Ammon's horn (tissue), 1 donor: ENCODE results near the gene MTG1.

Experiments
- DNase-seq: peaks from one replicate; pipeline ENCODE4 v3.0.0-alpha.2; 2016; ENCODE audit warnings: low spot score

Gene MTG1

DNA sequence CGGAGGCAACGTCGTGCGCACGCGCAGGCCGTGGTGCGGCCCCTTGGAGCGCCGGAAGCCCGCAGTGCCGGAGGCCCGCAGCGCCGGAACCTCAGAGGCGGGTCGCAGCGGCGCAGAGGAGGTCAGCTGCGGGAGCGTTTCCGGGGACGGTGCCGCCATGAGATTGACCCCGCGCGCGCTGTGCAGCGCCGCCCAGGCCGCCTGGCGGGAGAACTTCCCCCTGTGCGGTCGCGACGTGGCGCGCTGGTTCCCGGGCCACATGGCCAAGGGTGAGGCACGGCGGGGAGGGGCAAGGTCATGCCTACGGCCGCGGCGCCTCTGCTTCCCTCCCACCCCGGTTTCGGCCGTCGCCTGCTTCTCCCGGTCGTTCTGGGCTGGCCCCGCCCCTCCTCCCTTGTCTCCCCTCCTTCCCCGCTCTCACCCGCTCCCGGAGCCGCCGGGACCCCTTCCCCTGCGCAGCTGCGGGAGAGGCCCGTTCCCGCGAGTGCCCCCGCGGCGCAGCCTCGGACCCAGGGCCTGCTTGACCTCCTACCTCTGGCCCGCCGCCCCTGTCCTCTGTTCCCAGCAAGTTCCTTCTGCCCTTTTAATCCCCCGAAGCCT is at the start of gene MTG1:
TSS of gene MTG1 (plus strand) at position 94 of the 600 bp plus-strand sequence. CDS start at position 158, 64 bp downstream.
- DNase-seq: peak; percentile 93

DNA sequence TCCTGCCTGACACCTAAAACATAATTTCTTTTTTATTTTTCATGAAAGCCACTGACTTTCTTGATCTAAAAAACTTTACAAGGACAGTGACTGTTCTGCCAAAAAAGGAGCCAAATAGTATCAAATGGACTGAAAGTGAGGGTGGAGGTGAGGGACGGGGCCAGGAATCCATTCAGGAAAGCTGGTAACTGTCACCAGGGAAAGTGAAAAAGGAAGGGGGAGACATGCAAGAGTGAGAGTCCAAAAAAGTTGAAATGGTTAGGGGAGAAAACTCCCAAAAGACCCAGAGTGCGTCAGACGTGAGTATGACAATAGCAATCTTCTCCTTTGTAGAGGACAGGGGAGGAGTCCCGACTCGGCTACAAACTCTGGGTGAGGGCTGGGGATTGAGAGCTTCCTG is 49.7 kb upstream of the MTG1 start:
- no peak for DNase-seq

- no peak for DNase-seq
Observed at GRCh38 chr10:133346413-133346812, 47.5 kb upstream of the MTG1 start.

- DNase-seq: no peak
Observed at GRCh38 chr10:133347710-133348517, 46.0 kb upstream of the MTG1 start.

DNA sequence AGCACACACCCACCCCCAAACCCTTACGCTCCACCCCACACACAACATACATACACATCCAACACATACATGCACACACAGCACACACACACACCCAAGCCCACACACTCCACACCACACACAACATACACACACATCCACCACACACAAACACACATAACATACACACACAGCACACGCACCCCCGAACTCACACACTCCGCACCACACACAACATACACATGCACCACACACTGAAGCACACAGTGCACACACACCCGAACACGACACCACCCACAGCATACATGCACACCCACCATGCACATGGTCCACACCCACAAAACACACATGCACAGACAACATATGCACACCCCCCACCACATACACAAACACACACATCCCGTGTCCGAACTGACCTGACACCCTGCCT is 44.8 kb upstream of the MTG1 start:
- DNase-seq: no peak

- no peak for DNase-seq
Observed at GRCh38 chr10:133349577-133350011, 44.4 kb upstream of the MTG1 start.

- DNase-seq: no peak
Observed at GRCh38 chr10:133350283-133350949, 43.5 kb upstream of the MTG1 start.

DNA sequence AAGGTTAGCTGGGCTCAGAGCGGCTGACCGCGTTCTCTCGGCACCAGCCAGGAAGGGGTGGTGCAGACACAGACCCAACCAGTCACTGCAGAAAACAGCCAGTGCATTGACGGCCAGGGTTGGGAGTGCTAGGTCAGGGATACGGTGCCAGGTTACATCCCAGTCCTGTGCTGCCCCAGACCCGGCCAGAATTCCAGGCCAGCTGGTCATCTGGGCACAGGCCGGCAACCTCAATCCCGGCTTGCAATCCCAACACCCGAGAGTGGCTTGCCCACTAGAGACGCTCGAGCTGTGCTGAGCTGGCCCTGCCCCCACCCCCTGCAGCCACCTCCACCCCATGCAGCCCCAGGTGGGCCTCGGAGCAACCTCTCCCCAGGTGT is 43.0 kb upstream of the MTG1 start:
- DNase-seq: no peak

GRCh38 chr10:133351408-133352318 is 42.3 kb upstream of the MTG1 start:
- DNase-seq: no peak

GRCh38 chr10:133353202-133353959 is 40.6 kb upstream of the MTG1 start:
- no peak for DNase-seq

DNA sequence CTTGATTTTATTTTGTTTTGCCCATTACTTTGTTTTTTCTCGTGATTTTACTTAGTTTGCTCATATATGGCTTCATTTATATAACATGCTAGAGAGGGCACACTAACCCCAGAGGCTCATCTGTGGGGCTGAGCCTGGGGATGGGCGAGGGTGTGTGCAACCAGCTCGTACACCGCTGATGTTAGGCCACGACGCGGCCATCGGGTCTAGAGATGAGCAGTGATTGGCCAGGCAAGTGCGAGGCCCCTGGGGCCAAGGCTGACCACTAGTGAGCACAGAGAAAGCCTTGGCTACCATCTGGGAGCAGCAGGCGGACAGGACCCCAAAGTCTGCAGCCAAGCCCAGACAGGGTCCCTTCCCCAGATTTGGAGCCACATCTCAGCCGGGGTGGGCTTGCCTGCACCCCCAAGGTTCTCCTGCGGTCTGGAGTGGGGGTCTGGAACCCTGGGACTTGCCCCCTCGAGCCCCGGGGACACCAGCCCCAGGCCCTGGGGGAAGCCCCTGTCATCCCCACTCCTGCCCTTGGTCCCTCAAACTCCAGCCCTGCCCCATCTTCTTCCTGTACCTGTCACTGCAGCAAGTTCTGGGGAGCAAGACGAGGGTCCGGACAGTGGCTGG is 39.9 kb upstream of the MTG1 start:
- DNase-seq: no peak

DNA sequence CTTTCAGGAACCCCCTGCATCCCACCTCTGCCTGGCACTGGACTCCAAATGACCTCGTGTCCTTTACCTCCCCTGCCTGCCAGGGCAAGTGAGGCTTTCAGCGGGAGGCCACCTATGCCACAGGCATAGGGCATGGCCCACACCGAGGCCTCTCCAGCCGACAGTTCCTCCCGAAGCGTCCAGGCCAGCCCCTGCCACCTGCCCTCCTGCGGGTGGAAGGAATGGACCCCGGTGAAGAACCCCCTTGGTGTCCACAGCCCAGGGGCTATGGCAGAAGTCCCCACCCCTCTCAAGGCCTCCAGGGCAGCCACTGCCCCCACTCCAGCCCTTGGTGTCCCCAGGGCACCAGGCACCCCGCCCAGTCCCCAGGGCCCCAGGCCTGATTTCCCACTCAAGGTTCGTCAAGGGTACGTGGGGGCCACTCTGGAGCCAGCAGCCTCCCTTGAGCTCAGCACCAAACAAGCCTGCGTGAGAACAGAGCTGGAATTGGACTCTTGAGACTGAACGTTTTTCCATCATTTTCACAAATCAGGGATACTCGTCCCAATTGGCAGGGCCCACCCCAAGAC is 39.2 kb upstream of the MTG1 start:
- no peak for DNase-seq

DNA sequence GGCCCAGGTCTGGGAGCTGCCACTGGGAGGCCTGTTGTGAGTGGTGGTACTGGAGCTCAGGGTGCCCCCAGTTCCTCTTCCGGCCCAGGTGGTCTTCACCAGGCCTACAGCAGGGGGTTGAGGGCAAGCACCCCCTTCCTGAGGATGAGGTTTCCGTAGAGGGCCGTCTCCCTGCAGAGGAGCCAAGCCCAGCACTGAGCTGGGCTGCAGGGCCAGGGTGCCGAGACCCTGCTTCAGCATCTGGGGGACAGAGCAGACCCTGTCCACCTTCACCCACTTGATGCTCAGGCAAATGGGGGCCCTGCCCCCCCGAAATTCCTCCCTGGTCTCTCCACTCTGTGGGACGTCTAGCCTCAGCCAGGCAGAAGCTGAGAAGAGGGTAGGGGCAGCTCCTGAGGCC is 38.7 kb upstream of the MTG1 start:
- DNase-seq: no peak

DNA sequence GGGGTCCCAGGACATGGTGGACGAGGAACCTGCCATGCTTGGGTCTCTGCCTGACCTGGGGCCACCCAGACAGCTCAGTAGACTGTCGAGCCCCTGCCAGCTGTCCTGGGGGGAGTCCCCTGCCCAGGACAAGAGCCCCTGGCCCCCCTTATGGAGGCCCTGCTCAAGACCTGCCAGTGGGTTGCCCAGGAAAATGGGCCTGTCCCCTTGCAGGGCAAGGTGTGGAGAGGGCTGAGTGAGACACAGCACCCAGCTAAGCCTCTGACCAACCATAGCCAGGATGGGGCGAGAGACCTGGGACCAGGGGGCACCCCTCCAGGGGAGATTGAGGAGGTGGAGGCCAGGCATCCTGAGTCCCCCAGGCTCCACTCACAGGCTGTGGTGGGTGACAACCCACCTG is 38.0 kb upstream of the MTG1 start:
- no peak for DNase-seq

- DNase-seq: no peak
Observed at GRCh38 chr10:133356549-133357284, 37.2 kb upstream of the MTG1 start.

DNA sequence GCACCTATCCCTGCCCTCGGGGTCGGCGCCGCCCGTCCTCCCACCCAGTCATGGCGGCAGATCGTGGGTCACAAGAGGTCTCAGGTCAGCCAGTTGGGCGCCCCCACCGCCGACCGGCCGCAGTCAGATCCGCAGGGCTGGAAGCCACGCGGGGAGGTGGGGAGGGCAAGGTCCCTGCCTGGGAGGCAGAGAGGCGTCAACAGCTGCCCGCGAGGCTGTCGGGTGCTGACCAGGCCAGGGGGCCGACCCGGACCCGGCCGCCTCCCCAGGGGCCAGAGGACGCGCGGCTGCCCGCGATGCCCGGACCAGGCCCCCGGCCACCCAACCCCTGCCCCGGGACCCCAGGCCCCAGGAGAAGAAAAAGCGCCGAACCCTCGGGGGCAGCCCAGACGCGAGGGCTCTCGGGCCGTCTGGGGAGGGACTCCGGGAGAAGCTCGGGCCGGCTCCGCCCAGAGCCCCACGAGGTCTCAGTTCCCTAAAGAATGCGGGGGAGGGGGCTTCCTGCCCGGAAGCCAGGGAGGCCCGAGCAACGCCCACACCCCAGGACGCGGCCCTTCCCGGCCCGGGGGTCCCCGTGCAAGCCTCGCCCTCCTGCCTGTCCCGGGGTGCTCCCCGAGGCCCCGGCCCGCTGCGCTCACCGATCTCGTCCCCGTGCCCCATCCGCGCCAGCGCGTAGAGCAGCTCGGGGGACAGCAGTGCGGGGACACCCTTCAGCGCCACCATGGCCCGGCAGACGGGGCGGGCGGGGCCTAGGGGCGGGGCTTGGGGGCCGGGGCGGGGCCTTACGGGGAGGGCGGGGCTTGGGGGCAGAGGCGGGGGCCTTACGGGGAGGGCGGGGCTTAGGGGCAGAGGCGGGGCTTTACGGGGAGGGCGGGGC is 36.4 kb upstream of the MTG1 start, which contains the start of gene FUOM:
TSS of gene FUOM (minus strand) at position 735 of the 877 bp plus-strand sequence. CDS start at position 723, 12 bp downstream.
- DNase-seq: no peak

- DNase-seq: no peak
Observed at GRCh38 chr10:133358162-133358924, 35.6 kb upstream of the MTG1 start.

DNA sequence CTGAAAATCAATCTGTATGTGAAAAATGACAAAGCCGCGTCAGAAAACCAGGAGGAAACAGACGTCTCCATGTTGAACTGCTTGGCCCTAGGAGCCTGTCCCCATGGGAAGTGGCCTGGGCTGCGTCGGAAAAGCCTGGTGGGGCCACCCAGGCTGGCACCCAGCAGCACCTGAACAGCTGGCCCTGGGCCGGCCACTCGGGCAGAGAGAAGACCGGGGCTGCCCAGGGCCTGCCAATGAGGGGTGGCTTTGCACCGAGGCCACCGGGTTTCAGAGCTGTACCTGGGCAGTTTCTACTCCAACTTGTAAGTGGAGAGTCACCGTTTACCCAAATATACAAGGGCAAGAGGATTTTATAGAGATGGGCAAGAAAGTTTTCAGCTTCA is 35.0 kb upstream of the MTG1 start:
- DNase-seq: no peak
